Thyroid gland (tissue), 4 donors: Measurements from ENCODE around the gene RBMS1.

Experiments used
- POLR2A ChIP-seq, 2 donors: fragments of 450-650 bp; IDR thresholded peaks; one replicate each; pipeline ENCODE4 v1.6.1; 2017; ENCODE audit warnings: antibody characterized with exemption in 2 of 2, mild to moderate bottlenecking in 2 of 2, moderate library complexity in 1 of 2
- TF ChIP-seq, protein P1 (sequence below), 6 experiments: fragments of 200-600 bp in 3 of 6; fragments of 450-650 bp in 3 of 6; sonication (generic) in 3 of 6; IDR thresholded peaks; one replicate each; pipeline ENCODE4 v1.5.1; 2016 to 2019; ENCODE audit warnings: antibody characterized with exemption in 6 of 6, mild to moderate bottlenecking in 2 of 6, inconsistent platforms in 1 of 6, moderate library complexity in 1 of 6

DNA sequence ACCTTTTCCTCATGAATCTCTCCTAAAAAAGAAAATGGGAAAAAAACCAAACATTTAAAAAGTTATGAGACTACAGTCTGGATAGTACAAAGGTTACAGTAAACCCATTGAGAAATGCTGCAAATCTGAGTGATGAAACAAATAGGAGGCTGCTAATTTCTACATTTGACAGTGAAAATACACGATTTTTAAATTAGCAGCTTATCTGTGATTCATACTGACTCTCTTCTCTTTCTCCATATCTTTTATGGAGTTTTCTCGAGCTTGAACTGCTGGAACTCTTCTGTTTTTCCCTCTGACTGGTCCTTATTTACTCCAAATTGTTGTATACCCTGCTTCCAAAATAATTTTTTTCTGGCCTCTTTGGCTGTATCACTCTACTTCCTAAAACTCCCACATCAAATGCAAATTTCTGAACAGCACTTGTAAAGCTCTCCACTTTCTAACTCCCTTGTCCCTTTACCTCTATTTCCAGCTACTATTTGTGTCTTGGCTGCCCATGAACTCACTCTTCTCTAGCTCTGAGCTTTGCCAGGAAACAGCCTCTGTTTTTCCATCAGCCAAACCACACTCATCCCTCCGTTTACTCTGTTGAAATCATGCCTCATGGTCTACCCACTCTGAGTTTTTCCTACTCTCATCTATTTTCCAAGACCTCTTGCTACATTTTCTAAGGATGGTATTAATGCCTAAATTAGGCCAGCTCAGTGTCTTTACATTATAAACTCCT, 73.7 kb downstream of the RBMS1 start:
- TF ChIP-seq, protein P1, sequence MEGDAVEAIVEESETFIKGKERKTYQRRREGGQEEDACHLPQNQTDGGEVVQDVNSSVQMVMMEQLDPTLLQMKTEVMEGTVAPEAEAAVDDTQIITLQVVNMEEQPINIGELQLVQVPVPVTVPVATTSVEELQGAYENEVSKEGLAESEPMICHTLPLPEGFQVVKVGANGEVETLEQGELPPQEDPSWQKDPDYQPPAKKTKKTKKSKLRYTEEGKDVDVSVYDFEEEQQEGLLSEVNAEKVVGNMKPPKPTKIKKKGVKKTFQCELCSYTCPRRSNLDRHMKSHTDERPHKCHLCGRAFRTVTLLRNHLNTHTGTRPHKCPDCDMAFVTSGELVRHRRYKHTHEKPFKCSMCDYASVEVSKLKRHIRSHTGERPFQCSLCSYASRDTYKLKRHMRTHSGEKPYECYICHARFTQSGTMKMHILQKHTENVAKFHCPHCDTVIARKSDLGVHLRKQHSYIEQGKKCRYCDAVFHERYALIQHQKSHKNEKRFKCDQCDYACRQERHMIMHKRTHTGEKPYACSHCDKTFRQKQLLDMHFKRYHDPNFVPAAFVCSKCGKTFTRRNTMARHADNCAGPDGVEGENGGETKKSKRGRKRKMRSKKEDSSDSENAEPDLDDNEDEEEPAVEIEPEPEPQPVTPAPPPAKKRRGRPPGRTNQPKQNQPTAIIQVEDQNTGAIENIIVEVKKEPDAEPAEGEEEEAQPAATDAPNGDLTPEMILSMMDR (IDR thresholded peaks at IDR 0.05), result no peak
- no peak for TF ChIP-seq POLR2A (IDR thresholded peaks at IDR 0.05)
